COR-L47 (cell line): ENCODE measurements around the gene HAX1.
"Not testable (repeated sequence)": the region's sequence is repeated elsewhere in the genome, so short reads cannot be mapped to it uniquely, and the experiment has no call there.

ENCODE experiments used
- DNase-seq: peaks from one replicate; lab custom pipeline; 2025; lab: John Stamatoyannopoulos, UW

The HAX1 gene

GRCh38 chr1:154272217-154272998, at the start of gene HAX1:
HAX1 (plus strand) TSS chr1:154272629; CDS start chr1:154272724, 95 bp downstream.
- DNase-seq = peak; percentile 91

GRCh38 chr1:154222918-154223317, 49.5 kb upstream of the HAX1 start:
- no peak for DNase-seq

- no peak for DNase-seq
These were observed 48.8 kb upstream of the HAX1 start for GRCh38 chr1:154223621-154224020.

- no peak for DNase-seq
These were observed 47.1 kb upstream of the HAX1 start for GRCh38 chr1:154225370-154225769.

GRCh38 chr1:154231112-154231511, 41.3 kb upstream of the HAX1 start:
- not testable (repeated sequence) for DNase-seq

DNA sequence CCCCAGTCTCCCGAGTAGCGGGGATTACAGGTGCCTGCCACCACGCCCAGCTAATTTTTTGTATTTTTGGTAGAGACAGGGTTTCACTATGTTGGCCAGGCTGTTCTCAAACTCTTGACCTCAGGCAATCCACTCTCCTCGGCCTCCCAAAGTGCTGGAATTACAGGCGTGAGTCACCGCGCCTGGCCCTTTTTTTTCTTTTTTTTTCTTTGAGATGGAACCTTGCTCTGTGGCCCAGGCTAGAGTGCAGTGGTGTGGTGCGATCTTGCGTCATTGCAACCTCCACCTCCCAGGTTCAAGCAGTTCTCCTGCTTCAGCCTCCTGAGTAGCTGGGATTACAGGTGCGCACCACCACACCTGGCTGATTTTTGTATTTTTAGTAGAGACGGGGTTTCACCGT, 39.3 kb upstream of the HAX1 start:
- DNase-seq = not testable (repeated sequence)

- no peak for DNase-seq
These were observed 35.6 kb upstream of the HAX1 start for GRCh38 chr1:154236855-154237254.

DNA sequence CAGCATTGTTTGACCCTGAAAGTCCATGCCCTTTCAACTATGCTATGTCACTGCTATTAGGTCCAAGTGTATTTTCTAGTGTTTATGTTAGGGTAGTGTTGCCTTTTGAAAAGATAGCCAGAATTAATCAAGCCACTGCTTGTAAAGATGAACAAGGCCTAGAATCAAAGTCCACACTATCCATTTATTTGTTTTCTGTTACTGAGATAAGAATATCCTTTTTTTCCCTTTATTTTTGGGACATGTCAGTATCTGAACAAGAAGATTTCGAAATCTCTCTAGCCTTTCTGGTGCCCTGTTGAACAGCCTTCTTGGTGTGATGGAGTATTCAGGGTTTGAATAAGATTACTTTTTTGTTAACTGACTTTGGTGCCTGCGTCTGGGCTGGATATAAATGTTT, 35.0 kb upstream of the HAX1 start:
- DNase-seq = no peak

- DNase-seq = no peak
These were observed 34.4 kb upstream of the HAX1 start for GRCh38 chr1:154237880-154238506.

GRCh38 chr1:154239491-154239890, 32.9 kb upstream of the HAX1 start:
- DNase-seq = no peak

DNA sequence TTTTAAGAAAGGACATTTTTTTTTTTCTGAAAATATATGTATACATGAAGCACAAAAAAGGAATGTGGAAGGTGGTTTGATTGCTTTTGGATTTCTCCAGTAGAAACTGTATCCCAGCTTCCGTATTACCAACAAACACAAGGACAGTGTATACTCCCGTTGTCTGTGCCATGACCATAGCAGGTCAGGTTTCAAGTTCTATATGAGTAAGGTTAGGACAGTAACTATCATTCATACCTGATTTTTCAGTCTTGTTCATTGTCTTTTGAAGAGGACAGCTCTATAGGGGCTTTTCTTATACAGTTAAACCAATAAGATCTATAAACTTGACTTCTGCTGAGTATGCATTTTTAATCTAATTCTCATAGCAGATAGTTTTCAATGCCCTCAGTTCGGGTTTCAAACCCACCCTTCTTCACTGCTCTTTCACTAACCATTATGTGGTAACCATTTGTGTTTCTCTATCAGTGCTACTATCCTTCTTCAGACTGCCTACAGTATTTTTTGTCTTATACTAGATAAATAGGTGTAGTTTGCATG, 32.1 kb upstream of the HAX1 start:
- no peak for DNase-seq

- DNase-seq = no peak
These were observed 30.6 kb upstream of the HAX1 start for GRCh38 chr1:154241703-154242351.

- DNase-seq = no peak
These were observed 18.8 kb upstream of the HAX1 start for GRCh38 chr1:154253671-154254070.

DNA sequence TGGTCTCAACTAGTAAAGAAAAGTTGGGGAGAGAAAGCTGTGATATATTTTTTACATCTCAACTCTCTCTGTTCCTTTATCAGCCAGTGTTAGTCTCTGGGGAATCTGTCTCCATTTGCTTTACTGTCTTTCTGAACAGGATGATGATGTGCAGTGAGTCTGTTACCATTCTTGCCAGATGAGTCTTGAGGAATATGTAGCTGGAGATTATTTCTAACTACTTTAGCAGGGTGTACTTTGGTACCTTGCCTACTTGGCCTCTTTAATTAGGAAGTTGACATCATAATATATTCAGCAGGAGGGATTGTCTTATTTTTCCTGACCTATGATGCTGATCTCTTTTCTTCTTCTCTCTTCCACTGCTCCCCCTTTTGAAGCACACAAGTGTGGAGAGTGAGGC, 15.7 kb upstream of the HAX1 start:
- DNase-seq = no peak

DNA sequence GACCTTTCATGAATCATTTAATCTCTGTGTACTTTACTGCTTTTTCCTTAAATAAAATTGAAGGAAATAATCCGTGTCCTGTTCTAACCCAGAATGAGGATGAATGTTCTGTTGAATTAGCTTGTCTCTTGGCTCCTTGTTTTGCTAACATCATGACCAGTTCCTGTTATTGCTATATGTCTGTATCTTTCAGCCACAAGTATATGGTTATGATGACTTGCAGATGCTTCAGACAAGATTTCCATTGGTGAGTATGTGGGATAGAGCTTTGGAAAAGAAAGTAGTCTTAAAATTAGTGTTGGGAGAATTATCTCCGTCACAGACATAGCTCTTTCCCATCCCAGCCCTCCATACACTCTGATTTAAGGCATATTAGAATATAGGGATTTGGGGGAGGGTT, 13.6 kb upstream of the HAX1 start:
- DNase-seq = no peak

- no peak for DNase-seq
These were observed 12.3 kb upstream of the HAX1 start for GRCh38 chr1:154260127-154260526.

DNA sequence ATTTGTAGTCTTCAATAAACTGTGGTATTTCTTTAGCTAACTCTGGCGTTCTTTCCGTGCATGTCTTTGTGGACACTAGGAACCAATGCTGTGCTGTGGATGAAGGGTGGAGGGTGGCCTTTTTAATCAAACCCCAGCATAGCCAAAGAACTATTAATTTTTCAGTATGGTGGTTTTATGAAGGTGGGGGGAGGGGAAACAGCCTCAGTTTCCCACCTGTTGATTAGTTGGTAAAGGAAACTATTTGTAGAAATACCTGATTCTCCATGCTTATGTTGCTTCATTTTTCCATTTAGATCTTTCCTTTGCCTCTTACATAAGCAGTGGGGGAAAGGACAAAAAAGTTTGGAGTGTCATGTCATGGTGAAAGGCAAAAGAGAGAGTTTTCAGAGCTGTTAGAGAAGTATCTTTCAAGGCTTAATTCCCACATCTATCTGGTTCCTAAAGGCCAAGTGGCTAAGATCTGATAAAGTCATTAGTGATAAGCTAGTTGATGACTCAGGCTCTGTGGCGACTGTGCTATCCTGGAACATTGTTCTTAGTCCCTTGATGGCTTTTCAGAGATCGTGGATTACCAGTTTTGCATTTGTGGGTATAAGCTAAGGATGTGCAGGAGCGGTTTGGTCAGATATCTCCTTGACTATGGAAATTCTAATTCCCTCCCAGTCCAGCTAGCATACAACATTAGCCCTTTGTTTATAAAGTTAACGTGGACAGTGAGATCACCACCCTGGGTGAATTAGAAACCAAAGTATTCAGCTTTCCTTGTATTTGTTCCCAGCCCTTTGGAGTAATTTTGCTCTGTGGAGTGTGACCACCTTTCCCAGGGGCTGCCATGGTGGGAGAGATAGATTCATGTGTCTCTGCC, 8.7 kb upstream of the HAX1 start:
- no peak for DNase-seq

- no peak for DNase-seq
These were observed 8.0 kb upstream of the HAX1 start for GRCh38 chr1:154264454-154264853.

DNA sequence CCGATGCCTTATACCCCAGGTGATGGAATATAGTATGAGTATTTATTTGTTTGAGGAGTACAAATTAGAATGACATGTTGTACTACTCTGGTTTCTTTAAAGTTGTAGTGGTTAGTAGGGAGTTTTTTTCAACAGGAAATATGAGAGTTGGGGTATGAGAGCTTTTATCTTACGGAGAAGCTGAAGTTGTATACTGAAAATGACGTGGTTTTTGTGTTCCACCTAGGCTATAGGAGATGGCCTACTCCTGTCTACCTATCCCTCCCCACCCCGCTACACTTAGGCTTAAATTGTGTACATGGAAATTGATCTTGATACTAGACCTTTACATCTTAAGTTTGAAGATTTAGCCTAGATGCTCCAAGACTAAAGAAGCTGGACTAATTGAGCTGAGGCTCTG, 6.8 kb upstream of the HAX1 start:
- no peak for DNase-seq

DNA sequence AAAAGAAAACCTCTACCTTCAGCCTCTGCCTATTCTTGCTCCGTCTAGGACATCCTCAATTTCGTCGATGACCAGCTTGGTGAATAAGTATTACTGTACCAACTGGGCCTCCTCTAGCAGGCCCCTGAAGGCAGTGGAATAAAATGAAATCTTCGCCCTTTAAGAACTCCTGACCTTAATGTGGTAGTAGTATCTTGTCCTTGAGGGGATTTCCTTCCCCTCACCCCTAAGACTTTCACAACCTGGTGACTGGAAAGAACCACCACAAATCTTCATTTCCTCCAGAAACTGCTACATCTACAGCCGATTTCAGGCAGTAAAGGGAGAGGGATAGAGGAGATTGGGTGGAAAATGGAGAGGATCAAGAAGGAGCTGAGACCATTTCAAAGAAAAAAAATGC, 1.6 kb upstream of the HAX1 start:
- no peak for DNase-seq

DNA sequence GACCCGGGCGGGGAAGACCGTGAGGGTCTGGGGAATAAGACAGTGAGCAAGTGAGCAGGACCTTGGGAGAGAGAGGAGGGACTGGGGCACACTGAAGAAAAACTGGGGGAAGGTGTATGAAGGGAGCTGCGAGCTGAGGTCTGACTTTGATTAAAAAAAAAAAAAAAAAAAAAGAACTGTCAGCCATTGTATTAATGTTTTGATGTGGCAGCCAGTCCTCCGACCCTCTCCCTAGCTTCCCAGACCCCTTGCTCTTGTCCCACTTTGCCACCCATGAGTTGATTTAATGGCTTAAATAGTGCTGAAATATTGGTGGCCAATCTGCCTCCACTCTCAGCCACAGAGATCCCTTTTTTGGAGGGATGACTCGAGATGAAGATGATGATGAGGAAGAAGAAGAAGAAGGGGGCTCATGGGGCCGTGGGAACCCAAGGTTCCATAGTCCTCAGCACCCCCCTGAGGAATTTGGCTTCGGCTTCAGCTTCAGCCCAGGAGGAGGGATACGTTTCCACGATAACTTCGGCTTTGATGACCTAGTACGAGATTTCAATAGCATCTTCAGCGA, 652 bp downstream of the HAX1 start:
- no peak for DNase-seq

- DNase-seq = no peak
These were observed 4.4 kb downstream of the HAX1 start for GRCh38 chr1:154276797-154277196.
